ENCODE data around the gene CEP85L.

The CEP85L gene

GRCh38 chr6:118651282-118652050 lies at the start of gene CEP85L:
CEP85L (minus strand) TSS chr6:118651591; CDS start chr6:118651269, 322 bp downstream.
- DNase-seq (ENCODE audit: low spot score) = peak; percentile 84

- DNase-seq (ENCODE audit: low spot score) = no peak
Observed at GRCh38 chr6:118700531-118700930, 49.1 kb upstream of the CEP85L start.

- DNase-seq (ENCODE audit: low spot score) = no peak
Observed at GRCh38 chr6:118697554-118697953, 46.2 kb upstream of the CEP85L start.

GRCh38 chr6:118696271-118696670 lies 44.9 kb upstream of the CEP85L start:
- DNase-seq (ENCODE audit: low spot score) = no peak

GRCh38 chr6:118693562-118693961 lies 42.2 kb upstream of the CEP85L start:
- DNase-seq (ENCODE audit: low spot score) = no peak

GRCh38 chr6:118685823-118686449 lies 34.5 kb upstream of the CEP85L start:
- DNase-seq (ENCODE audit: low spot score) = no peak

- no peak for DNase-seq (ENCODE audit: low spot score)
Observed at GRCh38 chr6:118683881-118684872, 32.8 kb upstream of the CEP85L start.

GRCh38 chr6:118680452-118681095 lies 29.2 kb upstream of the CEP85L start:
- no peak for DNase-seq (ENCODE audit: low spot score)

- DNase-seq (ENCODE audit: low spot score) = no peak
Observed at GRCh38 chr6:118679327-118679901, 28.0 kb upstream of the CEP85L start.

- no peak for DNase-seq (ENCODE audit: low spot score)
Observed at GRCh38 chr6:118678866-118679265, 27.5 kb upstream of the CEP85L start.

- DNase-seq (ENCODE audit: low spot score) = no peak
Observed at GRCh38 chr6:118677193-118677592, 25.8 kb upstream of the CEP85L start.

GRCh38 chr6:118675225-118675624 lies 23.8 kb upstream of the CEP85L start:
- DNase-seq (ENCODE audit: low spot score) = no peak

- DNase-seq (ENCODE audit: low spot score) = no peak
Observed at GRCh38 chr6:118674772-118675171, 23.4 kb upstream of the CEP85L start.

- no peak for DNase-seq (ENCODE audit: low spot score)
Observed at GRCh38 chr6:118672678-118673077, 21.3 kb upstream of the CEP85L start.

- no peak for DNase-seq (ENCODE audit: low spot score)
Observed at GRCh38 chr6:118669561-118669960, 18.2 kb upstream of the CEP85L start.

- DNase-seq (ENCODE audit: low spot score) = no peak
Observed at GRCh38 chr6:118668761-118669385, 17.5 kb upstream of the CEP85L start.

- DNase-seq (ENCODE audit: low spot score) = no peak
Observed at GRCh38 chr6:118667988-118668387, 16.6 kb upstream of the CEP85L start.

GRCh38 chr6:118665011-118665410 lies 13.6 kb upstream of the CEP85L start:
- no peak for DNase-seq (ENCODE audit: low spot score)

GRCh38 chr6:118663993-118664985 lies 12.9 kb upstream of the CEP85L start:
- DNase-seq (ENCODE audit: low spot score) = no peak

GRCh38 chr6:118661831-118662230 lies 10.4 kb upstream of the CEP85L start:
- no peak for DNase-seq (ENCODE audit: low spot score)

All from SW480 (cell line).